ENCODE data around the gene ENPP3.

DNA sequence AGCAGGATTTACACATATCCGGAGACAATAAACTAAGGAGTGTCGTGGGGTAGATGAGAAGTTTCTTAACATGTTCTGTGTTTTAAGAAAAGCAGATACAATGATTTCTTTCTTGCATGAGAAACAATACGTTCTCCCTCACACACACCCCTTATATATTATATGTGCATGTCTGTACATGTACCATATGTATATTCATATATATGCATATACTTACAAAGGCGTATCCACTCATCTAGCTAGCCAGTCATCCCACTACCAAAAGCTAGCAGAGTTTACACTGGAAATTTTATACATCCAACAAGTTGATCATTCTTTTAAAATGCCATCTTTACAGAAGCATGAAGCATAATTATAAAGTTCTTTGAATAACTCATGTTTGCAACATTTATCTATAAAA, 49.2 kb upstream of the ENPP3 start:
- TF ChIP-seq, protein P1, sequence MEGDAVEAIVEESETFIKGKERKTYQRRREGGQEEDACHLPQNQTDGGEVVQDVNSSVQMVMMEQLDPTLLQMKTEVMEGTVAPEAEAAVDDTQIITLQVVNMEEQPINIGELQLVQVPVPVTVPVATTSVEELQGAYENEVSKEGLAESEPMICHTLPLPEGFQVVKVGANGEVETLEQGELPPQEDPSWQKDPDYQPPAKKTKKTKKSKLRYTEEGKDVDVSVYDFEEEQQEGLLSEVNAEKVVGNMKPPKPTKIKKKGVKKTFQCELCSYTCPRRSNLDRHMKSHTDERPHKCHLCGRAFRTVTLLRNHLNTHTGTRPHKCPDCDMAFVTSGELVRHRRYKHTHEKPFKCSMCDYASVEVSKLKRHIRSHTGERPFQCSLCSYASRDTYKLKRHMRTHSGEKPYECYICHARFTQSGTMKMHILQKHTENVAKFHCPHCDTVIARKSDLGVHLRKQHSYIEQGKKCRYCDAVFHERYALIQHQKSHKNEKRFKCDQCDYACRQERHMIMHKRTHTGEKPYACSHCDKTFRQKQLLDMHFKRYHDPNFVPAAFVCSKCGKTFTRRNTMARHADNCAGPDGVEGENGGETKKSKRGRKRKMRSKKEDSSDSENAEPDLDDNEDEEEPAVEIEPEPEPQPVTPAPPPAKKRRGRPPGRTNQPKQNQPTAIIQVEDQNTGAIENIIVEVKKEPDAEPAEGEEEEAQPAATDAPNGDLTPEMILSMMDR (IDR thresholded peaks at IDR 0.05): no peak
- no peak for TF ChIP-seq POLR2A (IDR thresholded peaks at IDR 0.05)

Measured in testis (tissue), 2 donors.